ENCODE data around the gene OPHN1. TPM values are rescaled to one million over a fixed set of nuclear protein-coding genes. Genes with fewer than 3 reads are reported as not detected.
"Not testable (repeated sequence)": the region's sequence is repeated elsewhere in the genome, so short reads cannot be mapped to it uniquely, and the experiment has no call there.

Gene OPHN1
- total RNA-seq, 1 donor from 2014 or later: 4.7 TPM

DNA sequence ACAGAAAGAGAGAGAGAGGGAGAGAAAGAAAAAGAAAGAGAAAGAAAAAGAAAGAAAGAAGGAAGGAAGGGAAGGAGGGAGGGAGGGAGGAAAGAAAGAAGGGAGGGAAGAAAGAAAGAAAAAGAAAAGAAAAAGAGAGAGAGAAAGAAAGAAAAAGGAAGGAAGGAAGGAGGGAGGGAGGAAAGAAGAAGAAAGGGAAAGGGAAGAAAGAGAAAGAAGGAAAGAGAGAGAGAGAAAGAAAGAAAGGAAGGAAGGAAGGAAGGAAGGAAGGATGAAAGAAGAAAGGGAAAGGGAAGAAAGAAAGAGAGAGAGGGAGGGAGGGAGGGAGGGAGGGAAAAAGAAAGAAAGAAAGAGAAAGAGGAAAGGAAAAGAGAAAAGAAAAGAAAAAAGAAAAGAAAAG, 10.8 kb downstream of the OPHN1 start:
- ATAC-seq: no peak

DNA sequence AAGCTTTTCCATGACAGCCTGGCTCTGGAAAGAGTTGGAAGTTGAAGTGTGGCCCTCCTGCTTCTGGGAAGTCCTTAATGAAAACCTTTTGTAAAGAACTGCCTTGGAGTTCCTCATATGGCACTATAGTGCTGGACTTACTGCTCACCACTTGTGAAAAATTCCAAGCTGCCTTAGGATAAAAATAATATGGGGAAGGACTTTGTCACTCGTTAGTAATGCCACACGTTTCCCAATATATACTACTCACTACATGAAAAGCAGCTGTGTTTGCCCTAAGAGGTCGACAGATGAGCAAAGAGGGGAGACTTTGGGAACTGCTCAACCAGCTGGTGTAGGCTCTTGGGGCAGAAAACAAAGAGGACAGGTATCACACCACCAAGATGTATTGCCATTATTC, 11.7 kb downstream of the OPHN1 start:
- no peak for ATAC-seq

DNA sequence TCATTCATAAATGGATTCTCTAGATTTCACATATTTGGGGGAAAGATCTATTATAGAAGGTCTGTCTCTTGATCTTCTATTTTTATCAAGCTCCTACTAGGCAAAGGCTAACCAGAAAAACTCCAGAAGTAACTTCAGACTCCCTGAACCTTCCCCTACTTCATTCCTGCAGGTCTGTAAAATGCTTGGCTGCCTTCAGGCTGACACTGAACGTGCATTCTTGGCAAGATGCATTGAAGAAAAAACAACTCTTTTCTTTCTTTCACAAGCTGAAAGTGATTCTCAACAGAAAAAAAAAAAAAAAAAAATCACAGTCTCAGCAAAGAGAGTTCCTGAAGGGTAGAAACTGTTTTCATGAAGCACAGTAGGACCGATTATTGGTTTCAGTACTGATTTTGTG, 12.7 kb downstream of the OPHN1 start:
- no peak for ATAC-seq

DNA sequence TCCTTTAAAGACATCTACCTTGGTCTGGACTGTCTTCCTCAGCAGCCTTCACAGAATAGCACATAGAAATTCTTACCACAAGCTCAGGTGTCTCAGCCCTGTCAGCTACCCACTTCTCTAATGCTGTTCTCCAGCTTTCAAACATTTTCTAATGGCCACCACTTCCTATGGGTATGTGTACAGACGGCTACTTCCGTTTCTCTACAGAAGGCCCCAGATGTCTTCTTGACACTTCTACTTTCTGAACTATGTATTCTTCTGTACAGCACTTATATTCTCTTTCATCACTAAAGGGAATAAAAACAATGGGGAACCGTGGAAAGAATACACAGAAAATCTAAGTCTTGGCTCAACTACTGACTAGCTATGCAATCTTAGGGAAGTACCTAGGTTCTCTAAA, 13.3 kb downstream of the OPHN1 start:
- no peak for ATAC-seq

DNA sequence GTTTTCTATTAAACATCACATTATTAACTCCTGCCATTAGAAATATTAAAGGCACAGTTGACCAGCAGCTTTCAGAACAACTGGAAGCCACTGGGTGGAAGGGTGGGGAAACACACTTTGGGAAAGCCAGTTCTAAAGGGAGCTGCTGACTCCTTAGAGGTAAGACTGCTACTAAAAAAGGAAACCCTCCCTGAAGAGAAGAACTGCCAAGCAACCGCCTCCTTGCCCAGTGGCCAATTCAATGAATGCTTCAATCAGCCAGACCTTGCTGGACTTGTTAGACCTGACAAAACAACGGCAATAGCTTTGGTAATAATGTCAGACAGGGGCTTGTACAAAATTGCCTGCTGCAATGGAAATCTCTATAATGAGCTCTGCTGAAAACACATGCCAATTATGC, 15.6 kb downstream of the OPHN1 start:
- ATAC-seq: peak; percentile 58

DNA sequence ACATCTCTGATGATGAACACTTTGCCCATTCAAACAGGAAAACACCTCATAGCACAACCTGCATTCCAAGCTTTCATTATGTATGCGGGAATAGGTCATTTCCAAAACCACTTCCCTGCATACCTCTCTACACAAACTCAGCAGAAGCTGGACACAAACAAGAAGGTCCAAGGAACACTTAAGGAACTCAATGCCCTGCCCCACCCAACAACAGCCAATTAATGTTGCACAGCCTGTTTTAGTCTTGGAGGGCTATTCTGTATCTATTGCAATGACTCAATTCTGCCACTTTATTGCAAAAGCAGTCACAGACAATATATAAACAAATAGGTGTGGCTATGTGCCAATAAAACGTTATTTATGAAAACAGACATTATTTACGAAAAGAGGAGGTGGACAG, 16.7 kb downstream of the OPHN1 start:
- no peak for ATAC-seq

DNA sequence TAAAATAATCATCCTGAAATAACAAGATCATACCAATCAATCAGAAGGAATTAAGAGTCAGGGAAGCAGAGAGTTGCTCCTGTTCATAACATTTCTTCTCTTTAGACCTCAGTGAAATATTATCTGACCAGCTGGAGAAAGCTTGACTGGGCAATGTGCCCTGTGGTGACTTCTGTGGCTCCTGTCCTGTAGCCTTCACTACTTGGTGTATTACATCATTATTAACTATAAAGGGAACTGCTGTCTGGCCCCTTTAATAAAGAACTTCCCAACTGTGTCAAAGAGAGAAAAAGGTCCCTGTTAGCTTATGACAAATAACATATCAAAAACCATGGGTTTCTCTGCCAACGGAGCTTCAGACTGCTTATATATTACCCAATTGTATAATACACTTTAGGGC, 18.0 kb downstream of the OPHN1 start:
- no peak for ATAC-seq

DNA sequence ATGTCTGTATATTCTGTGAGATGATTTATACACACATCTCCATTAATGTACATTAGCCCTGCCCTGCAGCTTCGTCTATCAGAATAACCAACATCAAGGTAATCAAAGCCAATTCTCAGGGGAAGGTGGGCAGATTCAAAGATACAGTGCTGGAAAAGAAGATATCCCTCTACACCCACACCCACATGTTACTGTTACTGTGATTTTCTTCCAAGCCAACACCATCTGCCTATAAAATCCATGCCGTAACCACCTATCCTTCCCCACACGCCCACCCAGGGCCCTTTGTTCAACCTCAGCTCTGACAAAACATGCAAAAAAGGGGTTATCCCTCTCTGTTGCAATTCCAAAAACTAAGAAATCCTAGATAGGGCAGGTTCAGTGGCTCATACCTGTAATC, 20.0 kb downstream of the OPHN1 start:
- no peak for ATAC-seq

DNA sequence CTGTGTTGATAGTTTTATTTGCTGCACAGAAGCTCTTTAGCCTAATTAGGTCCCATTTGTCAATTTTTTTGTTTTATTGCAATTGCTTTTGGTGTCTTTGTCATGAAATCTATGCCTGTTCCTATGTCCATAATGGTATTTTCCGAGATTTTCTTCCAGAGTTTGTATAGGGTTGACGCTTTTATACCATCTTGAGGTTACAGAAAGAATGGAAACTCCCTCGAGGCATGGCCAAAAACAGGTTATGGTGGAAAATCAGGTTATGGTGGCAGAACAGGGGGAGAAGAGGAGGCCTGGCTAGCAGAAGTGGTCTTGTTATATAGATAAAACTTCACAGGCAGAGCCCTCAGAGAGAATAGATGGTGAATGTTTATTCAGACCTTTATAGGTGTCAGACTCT, 21.6 kb downstream of the OPHN1 start:
- no peak for ATAC-seq

DNA sequence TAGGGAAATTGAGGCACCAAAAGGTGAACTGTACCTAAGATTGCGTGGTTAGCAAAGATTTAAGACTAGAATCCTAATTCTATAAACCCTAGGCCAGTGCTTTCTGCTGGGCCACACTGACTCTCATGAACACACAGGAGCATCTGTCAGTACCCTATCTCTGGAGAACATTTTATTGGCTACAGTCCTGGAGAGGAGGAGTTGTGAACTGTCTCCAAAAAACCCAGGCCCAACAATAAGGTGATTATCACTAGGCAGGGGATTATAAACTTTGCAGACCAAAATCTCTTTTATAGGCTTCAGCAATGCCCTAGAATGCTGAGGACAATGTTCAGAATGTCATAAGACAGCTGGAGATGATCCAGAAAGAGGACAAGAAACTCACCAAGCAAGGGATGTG, 24.1 kb downstream of the OPHN1 start:
- no peak for ATAC-seq

DNA sequence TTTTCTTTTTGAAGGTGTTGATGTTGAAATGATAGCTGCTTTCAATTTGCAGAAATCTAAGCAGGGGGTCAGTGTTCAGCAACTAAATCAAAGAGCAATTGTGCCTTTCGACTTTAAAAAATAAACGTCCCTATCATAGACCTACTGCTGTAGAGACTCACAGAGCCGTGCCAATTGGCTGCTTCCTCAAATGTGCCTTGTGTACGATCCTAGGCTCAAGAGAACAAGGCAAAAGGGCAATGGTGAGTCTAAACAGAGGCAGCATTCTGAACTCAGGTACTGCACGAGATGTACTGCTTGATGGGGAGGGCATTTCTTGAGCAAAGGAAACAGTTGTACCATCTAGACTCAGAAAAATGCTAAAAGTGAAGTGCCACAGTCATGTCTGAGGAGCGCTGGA, 29.8 kb downstream of the OPHN1 start:
- ATAC-seq: no peak

DNA sequence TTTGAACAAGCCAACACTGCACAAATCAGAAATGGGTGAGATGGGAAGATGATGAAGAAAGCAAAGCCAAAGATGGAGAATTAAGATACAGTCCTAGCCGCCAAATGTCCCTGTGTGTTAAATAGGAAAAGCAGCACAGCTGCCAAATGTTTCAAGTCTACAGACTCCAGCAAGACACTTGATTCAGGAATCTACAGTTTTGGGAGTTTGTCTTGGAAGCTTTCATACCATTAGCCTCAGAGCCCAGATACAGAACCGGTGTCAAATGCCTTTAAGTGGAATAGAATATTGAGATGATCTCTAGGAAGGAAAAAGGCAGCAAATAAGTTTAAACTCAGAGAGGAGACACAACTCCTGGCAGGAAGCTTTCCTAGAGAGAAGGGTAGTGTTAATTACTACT, 30.3 kb downstream of the OPHN1 start:
- no peak for ATAC-seq

DNA sequence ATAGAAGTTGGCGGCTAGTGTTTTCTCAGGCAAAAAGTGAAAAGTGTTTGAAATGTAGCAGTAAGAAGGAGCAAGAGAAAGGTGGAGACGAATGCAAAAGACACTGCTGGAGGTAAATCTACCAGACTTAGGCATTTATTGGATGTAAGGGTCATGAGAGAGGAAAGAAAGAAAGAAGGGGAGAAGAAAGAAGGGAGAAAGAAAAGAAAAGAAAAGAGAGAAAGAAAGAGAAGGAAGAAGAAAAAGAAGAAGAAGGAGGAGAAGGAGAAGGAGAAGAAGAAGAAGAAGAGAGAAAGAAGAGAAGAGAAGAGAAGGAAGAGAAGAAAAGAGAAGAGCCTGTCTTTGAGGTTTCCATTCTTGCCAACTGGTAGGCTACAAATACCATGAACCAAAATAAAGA, 31.2 kb downstream of the OPHN1 start:
- no peak for ATAC-seq

DNA sequence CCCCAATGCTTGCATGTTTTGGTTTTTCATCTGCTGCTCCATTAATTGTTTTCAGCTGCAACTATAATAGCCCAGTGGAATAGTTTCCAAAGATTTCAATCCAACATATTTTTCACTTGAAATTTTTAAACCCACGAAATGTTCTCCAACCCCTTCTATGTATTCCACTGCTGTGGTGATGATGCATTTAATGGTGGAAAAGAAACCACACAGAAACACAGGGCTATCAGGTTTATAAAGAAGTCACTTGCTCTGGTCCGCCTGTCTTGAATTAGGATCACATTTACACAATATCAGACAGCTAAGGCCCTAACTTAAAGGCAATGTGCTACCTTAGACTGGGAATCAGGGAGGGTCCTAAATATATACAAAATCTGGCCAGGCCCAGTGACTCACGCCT, 35.0 kb downstream of the OPHN1 start:
- no peak for ATAC-seq

DNA sequence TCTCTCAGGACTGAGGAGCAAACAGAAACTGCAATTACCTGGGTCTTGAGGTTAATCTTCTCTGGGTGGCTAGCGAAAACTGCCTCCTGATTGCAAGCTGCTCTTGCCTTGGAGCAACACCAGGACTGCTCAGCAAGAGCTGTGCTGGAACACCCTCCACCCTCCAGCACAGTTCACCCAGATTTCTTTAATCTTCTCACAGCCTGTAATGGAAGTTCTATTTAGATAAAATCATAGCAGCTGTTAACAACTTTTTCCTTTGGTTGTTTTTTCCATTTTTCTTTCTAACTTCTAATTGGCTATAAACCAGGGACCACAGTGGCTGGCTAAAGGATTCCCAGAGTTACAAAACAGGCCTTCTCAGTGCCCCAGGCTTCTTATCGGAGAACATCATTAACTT, 36.3 kb downstream of the OPHN1 start:
- ATAC-seq: no peak

DNA sequence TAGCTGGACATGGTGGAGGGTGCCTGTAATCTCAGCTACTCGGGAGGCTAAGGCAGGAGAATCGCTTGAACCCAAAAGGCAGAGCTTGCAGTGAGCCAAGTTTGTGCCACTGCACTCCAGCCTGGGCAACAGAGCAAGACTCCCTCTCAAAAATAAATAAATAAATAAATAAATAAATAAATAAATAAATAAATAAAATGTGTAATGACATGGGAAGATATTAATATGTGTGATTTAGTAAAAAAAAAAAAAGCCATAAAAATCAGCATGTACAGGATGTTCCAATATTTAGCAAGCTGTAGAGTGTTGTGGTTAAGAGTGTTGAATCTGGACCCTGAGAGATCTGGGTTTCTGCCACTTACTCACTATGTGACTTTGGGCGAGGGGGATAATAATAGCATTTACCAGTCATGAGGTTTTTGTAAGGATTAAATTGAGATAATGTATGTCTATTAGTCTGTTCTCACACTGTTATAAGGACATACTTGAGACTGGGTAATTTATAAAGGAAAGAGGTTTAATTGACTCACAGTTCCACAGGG, 43.8 kb downstream of the OPHN1 start:
- not testable (repeated sequence) for ATAC-seq

DNA sequence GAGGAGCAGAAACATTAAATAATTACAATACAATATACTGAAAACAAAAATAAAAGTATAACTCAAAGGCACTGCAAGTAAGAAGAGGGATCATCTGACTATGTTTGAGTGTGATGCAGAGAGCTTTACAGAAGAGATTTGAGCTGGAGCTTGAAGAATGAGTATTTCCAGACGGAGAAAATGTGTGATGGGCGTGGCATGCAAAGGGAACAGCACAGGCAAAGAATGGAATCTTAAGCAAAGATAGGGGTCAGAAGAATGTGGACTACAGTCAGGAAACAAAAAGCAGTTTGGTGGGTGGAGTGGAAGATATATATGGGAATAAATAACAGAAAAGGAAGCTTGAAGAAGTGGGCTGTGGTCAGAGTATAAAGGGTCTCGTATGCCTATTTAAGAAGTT, 45.5 kb downstream of the OPHN1 start:
- ATAC-seq: no peak

DNA sequence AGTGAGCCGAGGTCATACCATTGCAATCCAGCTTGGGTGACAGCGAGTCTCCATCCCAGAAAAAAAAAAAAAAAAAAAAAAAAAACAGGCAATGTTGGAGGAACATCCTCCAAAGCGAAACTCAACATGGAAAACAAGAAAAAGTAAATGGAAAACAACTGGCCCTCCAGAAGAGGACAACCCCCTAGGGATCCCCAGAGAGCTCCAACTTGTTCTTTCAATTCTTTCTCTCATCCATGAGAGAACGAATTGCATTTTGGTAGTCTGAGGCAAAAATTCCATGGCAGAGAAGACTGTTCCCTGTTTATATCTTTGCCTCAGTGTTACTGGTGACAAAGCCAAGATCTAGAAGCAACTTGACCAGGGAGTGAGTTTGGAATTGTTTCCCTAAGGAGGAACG, 49.8 kb downstream of the OPHN1 start:
- ATAC-seq: no peak

DNA sequence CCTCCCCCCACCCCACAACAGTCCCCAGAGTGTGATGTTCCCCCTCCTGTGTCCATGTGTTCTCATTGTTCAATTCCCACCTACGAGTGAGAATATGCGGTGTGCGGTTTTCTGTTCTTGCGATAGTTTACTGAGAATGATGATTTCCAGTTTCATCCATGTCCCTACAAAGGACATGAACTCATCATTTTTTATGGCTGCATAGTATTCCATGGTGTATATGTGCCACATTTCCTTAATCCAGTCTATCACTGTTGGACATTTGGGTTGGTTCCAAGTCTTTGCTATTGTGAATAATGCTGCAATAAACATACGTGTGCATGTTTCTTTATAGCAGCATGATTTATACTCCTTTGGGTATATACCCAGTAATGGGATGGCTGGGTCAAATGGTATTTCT, 55.7 kb downstream of the OPHN1 start:
- not testable (repeated sequence) for ATAC-seq

DNA sequence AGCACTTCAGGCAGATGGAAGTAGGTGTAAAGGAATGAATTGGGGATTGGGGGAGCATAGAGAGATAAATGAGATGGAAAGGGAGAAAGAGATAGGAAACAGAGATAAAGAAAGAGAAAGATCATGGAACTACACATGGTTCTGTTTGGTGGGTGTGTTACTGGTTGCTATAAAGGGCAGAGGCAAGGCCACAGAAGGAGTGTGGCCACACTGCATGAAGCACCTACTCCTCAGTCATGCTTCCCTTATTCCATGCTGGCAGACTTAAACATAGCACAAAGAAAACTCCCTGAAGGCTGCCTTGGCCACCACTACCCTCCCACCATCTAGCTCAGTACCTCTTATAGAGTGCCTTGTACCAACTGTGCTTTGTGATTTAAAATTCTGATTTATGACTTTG, 56.9 kb downstream of the OPHN1 start:
- no peak for ATAC-seq

DNA sequence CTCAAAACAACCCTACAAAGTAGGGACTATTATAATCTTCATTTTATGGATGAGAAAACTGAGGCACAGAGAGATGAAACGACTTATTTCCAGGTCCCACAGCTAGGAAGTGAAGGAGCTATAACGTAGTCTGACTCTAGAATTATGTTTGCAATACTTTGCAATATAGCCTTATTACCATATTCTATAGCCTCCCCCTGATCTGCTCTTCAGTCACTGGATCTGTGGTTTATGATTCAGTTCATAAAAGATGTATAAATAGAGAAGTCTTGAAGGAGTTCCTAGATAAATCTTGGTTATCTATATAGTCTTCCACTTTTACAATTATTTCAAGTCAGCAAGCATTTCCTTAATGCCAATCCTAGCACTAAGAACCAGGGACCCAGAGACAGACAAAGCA, 57.5 kb downstream of the OPHN1 start:
- no peak for ATAC-seq

DNA sequence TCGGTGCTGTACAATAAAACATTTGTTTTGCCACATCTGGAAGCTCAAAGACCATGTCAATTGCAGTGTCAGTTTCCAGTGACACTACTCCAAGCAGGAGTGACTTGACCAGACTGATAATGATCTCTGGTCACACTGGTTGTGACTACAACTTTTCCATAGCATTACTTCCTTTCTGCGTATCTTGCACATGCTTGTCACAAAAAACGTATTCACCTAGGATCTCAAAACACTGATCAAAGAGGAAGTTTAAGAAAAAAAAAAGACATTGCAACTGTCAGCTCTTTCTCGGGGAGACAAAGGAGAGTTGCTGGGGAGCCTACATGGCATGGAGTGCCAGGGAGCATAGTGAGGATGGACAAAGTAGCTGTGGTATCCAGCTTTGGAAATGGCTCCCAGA, 60.6 kb downstream of the OPHN1 start:
- ATAC-seq: no peak

DNA sequence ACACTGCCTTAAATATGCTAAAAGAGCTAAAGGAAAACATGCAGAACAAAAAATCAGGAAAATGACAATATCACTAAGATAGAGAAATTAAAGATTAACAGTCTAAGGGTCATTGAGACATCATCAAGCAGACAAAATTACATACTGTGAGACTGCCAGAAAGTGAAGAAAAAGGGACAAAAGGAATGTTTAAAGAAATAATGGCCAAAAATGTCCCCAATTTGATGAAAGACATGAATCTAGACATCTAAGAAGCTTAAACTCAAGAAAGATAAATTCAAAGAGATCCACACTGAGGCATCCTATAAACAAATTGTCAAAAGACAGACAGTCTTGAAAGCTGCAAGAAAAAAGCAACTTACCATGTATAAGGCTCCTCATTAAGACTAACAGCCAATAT, 63.7 kb downstream of the OPHN1 start:
- no peak for ATAC-seq

DNA sequence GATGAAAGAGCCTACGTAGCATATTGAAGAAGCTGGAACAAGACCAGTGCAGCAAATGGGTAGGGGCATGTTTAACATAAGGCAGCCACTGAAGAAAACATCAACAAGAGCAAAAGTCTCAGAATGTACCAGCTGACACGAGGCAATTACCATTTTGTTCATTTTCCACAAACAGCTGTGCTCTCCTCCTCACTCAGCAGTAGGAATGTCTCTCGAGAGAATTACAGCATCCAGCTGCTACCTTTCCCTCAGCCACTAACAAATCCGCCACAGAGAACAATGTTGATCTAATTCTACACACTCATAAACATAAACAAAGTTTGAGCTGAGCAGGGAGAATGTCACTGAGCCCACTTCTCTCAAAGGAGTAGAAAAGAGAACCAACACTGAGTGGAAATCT, 68.0 kb downstream of the OPHN1 start:
- no peak for ATAC-seq

DNA sequence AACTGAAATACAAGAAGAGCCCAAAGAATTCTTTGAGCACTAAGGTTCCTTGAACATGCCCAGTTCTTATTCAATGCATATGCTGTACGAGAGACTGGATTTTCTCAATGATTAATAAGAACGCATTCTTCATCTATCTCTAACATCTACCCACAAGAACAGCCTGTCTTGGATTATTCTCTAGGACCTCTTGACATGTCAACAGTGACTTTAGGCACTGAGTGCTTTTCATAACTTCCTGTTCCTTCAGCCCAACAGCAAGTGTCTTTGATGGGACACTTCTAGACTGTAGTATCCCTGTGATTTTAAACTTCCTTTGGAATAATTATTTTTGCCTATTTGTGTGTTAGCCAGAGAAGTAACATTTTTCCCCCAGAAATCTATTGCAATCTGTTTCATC, 69.3 kb downstream of the OPHN1 start:
- ATAC-seq: no peak

DNA sequence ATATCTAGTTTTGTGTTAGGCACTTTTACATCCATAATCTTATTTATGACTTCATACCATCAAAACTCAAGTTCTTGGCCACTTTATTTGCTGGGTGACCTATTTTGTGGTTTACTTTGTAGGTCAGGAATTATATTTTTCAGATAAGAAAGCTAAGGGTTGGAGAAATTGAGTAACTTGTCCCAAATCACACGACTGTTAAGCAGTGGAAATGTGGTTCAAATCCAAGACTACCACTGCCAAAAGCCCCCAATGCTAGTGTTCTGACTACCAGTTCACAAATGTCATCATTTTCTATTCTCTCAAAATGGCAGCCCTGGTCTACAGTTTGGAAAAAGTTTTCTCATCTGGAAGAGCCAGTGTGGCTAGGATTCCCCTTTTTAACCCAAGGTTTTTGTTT, 74.6 kb downstream of the OPHN1 start:
- no peak for ATAC-seq
